ENCODE measurements around the gene PACRG. TPM values are rescaled to one million over a fixed set of nuclear protein-coding genes. Genes with fewer than 3 reads are reported as not detected.

PACRG gene
- total and polyA plus RNA-seq, 2 donors (not counting 3 experiments of a cell fraction or from before 2014, with no cell fraction given): 0.08 TPM; not detected in 1

DNA sequence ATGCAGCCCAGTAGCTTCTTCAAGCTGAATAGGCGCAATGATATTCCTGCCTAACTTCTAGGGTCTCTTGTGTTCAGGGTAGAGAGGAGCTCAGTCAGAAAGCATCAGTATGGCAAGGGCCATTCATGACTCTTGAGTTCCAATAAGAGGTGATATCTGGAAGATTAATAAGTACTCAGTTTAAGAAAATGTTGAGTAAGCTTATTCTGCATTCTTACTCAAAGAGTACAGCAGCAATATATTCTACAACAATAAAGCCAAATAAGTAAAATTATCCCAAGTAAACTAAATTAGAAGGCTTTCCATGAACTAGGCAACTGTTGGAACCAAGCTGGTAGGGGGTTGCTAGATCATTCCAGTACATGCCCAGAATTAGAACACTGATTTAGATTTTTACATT lies 303.2 kb downstream of the PACRG start:
- ChIA-PET POLR2A (no interaction called here), CTCF (no interaction called here)
- no peak overlapping the region for H3K4me2 ChIP-seq (ENCODE audit: insufficient read depth, low read length)
- H3K4me3 ChIP-seq (replicated peaks in 1 of 3; ENCODE audit: insufficient read depth in 1 of 3, low read depth in 1 of 3, low read length in 3 of 3): no peak overlapping the region
- no peaks in the 10 kb centered on the region for H3K9me3 ChIP-seq (replicated peaks; ENCODE audit: control insufficient read depth, insufficient read depth, low read length)
- H3K27me3 ChIP-seq (ENCODE audit: control insufficient read depth in 2 of 2, insufficient read depth in 2 of 2, low read length in 2 of 2): no peaks in the 10 kb centered on the region
- H3K9ac ChIP-seq (replicated peaks; ENCODE audit: extremely low read depth, insufficient read depth, low read length): no peak overlapping the region
- FAIRE-seq (no peak), DNase-seq (ENCODE audit: low read depth, low spot score) (no peak)
- H3K36me3 ChIP-seq (ENCODE audit: control insufficient read depth in 2 of 2, extremely low read depth in 1 of 2, insufficient read depth in 2 of 2, low read length in 2 of 2): no peaks in the 10 kb centered on the region
- no peaks in the 10 kb centered on the region for H3K9me1 ChIP-seq (replicated peaks; ENCODE audit: control insufficient read depth, extremely low read depth, insufficient read depth, low read length)
- TF ChIP-seq MYC (IDR thresholded peaks at IDR 0.05; ENCODE audit: low read depth, low read length): no peak
- TF ChIP-seq FOS (IDR thresholded peaks at IDR 0.05; ENCODE audit: borderline replicate concordance, insufficient read depth, low read length): no peak
- TF ChIP-seq EZH2 (IDR thresholded peaks at IDR 0.05; ENCODE audit: borderline replicate concordance, low read depth, low read length, severe bottlenecking): no peak
- no peak for TF ChIP-seq GATA2 (IDR thresholded peaks at IDR 0.05; ENCODE audit: insufficient read depth, insufficient read length, low read depth, low read length)
- TF ChIP-seq POLR2AphosphoS5 (IDR thresholded peaks at IDR 0.05; ENCODE audit: insufficient read depth, low read depth, low read length): no peak
- no peak for TF ChIP-seq POLR2A (IDR thresholded peaks at IDR 0.05; ENCODE audit: low read depth, low read length)
- TF ChIP-seq JUN (IDR thresholded peaks at IDR 0.05; ENCODE audit: borderline replicate concordance, insufficient read depth, insufficient read length, low read depth): no peak
- TF ChIP-seq CTCF (IDR thresholded peaks at IDR 0.05; ENCODE audit: extremely low read depth in 1 of 2, insufficient read depth in 1 of 2, low read depth in 1 of 2, low read length in 2 of 2): no peak
- no peaks in the 10 kb centered on the region for H4K20me1 ChIP-seq (replicated peaks; ENCODE audit: control insufficient read depth, extremely low read depth, insufficient read depth, low read length)
- no peaks in the 10 kb centered on the region for H3K4me1 ChIP-seq (ENCODE audit: control insufficient read depth, extremely low read depth, insufficient read depth, low read length)
- no TSS peak for BruUV-seq (replicated peaks)
- no peaks in the 10 kb centered on the region for H3K79me2 ChIP-seq (ENCODE audit: control insufficient read depth, insufficient read depth, low read length)
- intact Hi-C loops (cut with micrococcal nuclease) (no loop called here), dilution Hi-C loops (cut with MboI; ENCODE audit: extremely low pct_ligation_motif_present, low sequenced_read_pairs) (no loop called here)
- H2AFZ ChIP-seq (ENCODE audit: low read depth, low read length): no peak overlapping the region
- no peak overlapping the region for H3K27ac ChIP-seq (ENCODE audit: insufficient read depth, low read depth, low read length)
